Fibroblast of lung (primary cell): Measurements from ENCODE around the gene CFAP97D2. TPM values are rescaled to one million over a fixed set of nuclear protein-coding genes. Genes with fewer than 3 reads are reported as not detected.

Source experiments
- DNase-seq, 2 donors: peaks; one replicate each; pipeline versions ENCODE4 v3.0.0 to v3.0.0-alpha.2; 2010; ENCODE audit warnings: low read depth in 2 of 2
- H2AFZ ChIP-seq: 2 replicates; pipeline ENCODE4 v1.5.1; 2012; ENCODE audit warnings: low read length, control low read depth, inconsistent platforms
- H3K27ac ChIP-seq: 2 replicates; pipeline ENCODE4 v1.5.1; 2011; ENCODE audit warnings: low read length, control low read depth; ENCODE audit not compliant: insufficient read depth
- H3K27me3 ChIP-seq: 2 replicates; pipeline ENCODE4 v1.5.1; 2011; ENCODE audit warnings: mild to moderate bottlenecking, low read length; ENCODE audit not compliant: control insufficient read depth, insufficient read depth
- H3K36me3 ChIP-seq: 2 replicates; pipeline ENCODE4 v1.5.1; 2011; ENCODE audit warnings: low read length; ENCODE audit not compliant: control insufficient read depth, insufficient read depth
- H3K4me1 ChIP-seq: 2 replicates; pipeline ENCODE4 v1.5.1; 2011; ENCODE audit warnings: low read length; ENCODE audit not compliant: control insufficient read depth, insufficient read depth; ENCODE audit errors: extremely low read depth
- H3K4me2 ChIP-seq: 2 replicates; pipeline ENCODE4 v1.5.1; 2011; ENCODE audit warnings: low read length, control low read depth; ENCODE audit not compliant: insufficient read depth; ENCODE audit errors: extremely low read depth
- H3K4me3 ChIP-seq, 4 experiments: fragments of 200-600 bp in 1 of 4; sonication (generic) in 1 of 4; replicated peaks in 1 of 4; 2 replicates each; pipeline ENCODE4 v1.5.1; 2011 to 2016; ENCODE audit warnings: low read length in 4 of 4, low read depth in 3 of 4, mild to moderate bottlenecking in 3 of 4, control low read depth in 2 of 4, inconsistent platforms in 1 of 4, mixed read lengths in 1 of 4; ENCODE audit not compliant: insufficient read depth in 1 of 4; ENCODE audit errors: control extremely low read depth in 1 of 4
- H3K79me2 ChIP-seq: 2 replicates; pipeline ENCODE4 v1.5.1; 2012; ENCODE audit warnings: mild to moderate bottlenecking, low read length, inconsistent platforms; ENCODE audit not compliant: control insufficient read depth, insufficient read depth
- H3K9ac ChIP-seq: 2 replicates; pipeline ENCODE4 v1.5.1; 2011; ENCODE audit warnings: mild to moderate bottlenecking, low read length, control low read depth; ENCODE audit not compliant: insufficient read depth
- H3K9me3 ChIP-seq: 2 replicates; pipeline ENCODE4 v1.5.1; 2012; ENCODE audit warnings: low read depth, low read length; ENCODE audit not compliant: control insufficient read depth, insufficient read depth
- H4K20me1 ChIP-seq: 2 replicates; pipeline ENCODE4 v1.5.1; 2011; ENCODE audit warnings: low read length; ENCODE audit not compliant: control insufficient read depth, insufficient read depth; ENCODE audit errors: extremely low read depth
- EZH2 ChIP-seq: IDR thresholded peaks from 2 replicates; pipeline ENCODE4 v1.5.1; 2012; ENCODE audit warnings: low read length, control low read depth, mild to moderate bottlenecking; ENCODE audit errors: missing control alignments
- polyA plus RNA-seq, 2 donors: library from polyadenylated mRNA; depleted of rRNA in 1 of 2; stranded (reverse) in 1 of 2; unstranded in 1 of 2; fragments of >200 nt; gene quantifications; 2 replicates each; pipeline ENCODE4 v1.2.1, GENCODE V29; 2011 to 2012; ENCODE audit warnings: missing spikeins in 1 of 2
- total RNA-seq: library from RNA; depleted of rRNA; stranded (reverse); fragments of >200 nt; gene quantifications from 2 replicates; pipeline ENCODE4 v1.2.1, GENCODE V29; 2014
- TF ChIP-seq, protein P1 (sequence below), 2 donors: IDR thresholded peaks in 1 of 2; conservative IDR thresholded peaks in 1 of 2; 1 replicate in 1 of 2; 2 replicates in 1 of 2; pipeline ENCODE4 v1.5.1; 2011 to 2012; ENCODE audit warnings: low read length in 2 of 2, control low read depth in 1 of 2, inconsistent platforms in 1 of 2, low read depth in 1 of 2, mild to moderate bottlenecking in 1 of 2

The CFAP97D2 gene
- total and polyA plus RNA-seq, 2 donors (not counting 1 experiment from before 2014, with no cell fraction given) = not detected

DNA sequence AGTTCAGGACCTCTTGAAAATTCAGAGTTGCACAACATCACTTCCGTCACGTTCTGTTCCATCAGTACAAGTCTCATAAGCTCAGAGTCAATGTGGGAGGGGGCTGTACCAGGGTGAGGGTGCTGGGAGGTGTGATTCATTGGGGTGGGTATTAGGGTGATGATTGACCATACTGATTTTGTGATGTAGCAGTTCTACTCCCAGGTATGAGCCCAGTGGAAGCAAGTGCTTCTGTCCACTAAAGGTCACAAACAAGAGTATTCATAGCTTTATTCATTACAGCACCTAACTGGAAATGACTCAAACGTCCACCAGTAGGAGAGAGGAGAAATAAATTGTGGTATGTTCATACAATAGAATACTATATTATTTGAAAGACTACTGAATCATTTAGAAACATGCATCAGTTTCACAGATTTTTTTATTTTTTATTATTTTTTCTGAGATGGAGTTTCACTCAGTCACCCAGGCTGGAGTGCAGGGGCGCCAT lies 90.3 kb downstream of the CFAP97D2 start:
- Histone ChIP-seq H3K9me3 (no peaks in the 10 kb centered on the region), H2AFZ (no peak overlapping the region), H4K20me1 (no peaks in the 10 kb centered on the region), H3K4me3 (no peak overlapping the region), H3K79me2 (no peaks in the 10 kb centered on the region), H3K4me2 (no peak overlapping the region), H3K4me1 (no peaks in the 10 kb centered on the region), H3K36me3 (peaks cover 18% of the 10 kb centered on the region), H3K27ac (no peak overlapping the region), H3K9ac (no peak overlapping the region), H3K27me3 (no peaks in the 10 kb centered on the region)
- TF ChIP-seq, protein P1, sequence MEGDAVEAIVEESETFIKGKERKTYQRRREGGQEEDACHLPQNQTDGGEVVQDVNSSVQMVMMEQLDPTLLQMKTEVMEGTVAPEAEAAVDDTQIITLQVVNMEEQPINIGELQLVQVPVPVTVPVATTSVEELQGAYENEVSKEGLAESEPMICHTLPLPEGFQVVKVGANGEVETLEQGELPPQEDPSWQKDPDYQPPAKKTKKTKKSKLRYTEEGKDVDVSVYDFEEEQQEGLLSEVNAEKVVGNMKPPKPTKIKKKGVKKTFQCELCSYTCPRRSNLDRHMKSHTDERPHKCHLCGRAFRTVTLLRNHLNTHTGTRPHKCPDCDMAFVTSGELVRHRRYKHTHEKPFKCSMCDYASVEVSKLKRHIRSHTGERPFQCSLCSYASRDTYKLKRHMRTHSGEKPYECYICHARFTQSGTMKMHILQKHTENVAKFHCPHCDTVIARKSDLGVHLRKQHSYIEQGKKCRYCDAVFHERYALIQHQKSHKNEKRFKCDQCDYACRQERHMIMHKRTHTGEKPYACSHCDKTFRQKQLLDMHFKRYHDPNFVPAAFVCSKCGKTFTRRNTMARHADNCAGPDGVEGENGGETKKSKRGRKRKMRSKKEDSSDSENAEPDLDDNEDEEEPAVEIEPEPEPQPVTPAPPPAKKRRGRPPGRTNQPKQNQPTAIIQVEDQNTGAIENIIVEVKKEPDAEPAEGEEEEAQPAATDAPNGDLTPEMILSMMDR (conservative IDR thresholded peaks at IDR 0.05 in 1 of 2, IDR thresholded peaks at IDR 0.05 in 1 of 2; ENCODE audit: low read depth in 1 of 2, low read length in 2 of 2) = no peak
- no peak for TF ChIP-seq EZH2
- no peak for DNase-seq

Other genes with a start within 250 kb of the CFAP97D2 start
- gene C13orf46, start 205.2 kb upstream of the CFAP97D2 start, total RNA-seq = 0.26 and 0.50 TPM in 2 replicates
- 0.54 and 0.56 TPM in 2 replicates for gene C13orf46, start 205.2 kb upstream of the CFAP97D2 start, polyA plus RNA-seq
- gene RASA3, start 46.6 kb upstream of the CFAP97D2 start, total RNA-seq = 21.6 and 26.6 TPM in 2 replicates
- gene RASA3, start 46.6 kb upstream of the CFAP97D2 start, polyA plus RNA-seq = 31.1 and 34.1 TPM in 2 replicates
- 43.4 and 52.2 TPM in 2 replicates for gene CDC16, start 55.6 kb downstream of the CFAP97D2 start, total RNA-seq
- 76.9 and 101 TPM in 2 replicates for gene CDC16, start 55.6 kb downstream of the CFAP97D2 start, polyA plus RNA-seq
- 15.9 and 27.6 TPM in 2 replicates for gene UPF3A, start 102.3 kb downstream of the CFAP97D2 start, total RNA-seq
- gene UPF3A, start 102.3 kb downstream of the CFAP97D2 start, polyA plus RNA-seq = 40.5 and 41.9 TPM in 2 replicates
- gene CHAMP1, start 135.2 kb downstream of the CFAP97D2 start, total RNA-seq = 10.8 and 14.5 TPM in 2 replicates
- 35.2 and 52.6 TPM in 2 replicates for gene CHAMP1, start 135.2 kb downstream of the CFAP97D2 start, polyA plus RNA-seq